BLaER1 treated with 17β-estradiol and CSF1 and Interleukin-3, amounts not matched to agents 10 nM and 100 nM (cell line): ENCODE results near the gene TTC4.

Source experiments
- H3K27ac ChIP-seq, 11 experiments: shearing (Covaris generic); formaldehyde crosslinking; 2 replicates each; pipeline ENCODE4 v1.8.1; 2022
- H3K27me3 ChIP-seq, 11 experiments: shearing (Covaris generic); formaldehyde crosslinking; 2 replicates each; pipeline ENCODE4 v1.8.1; 2022
- H3K36me3 ChIP-seq, 11 experiments: shearing (Covaris generic); formaldehyde crosslinking; 2 replicates each; pipeline ENCODE4 v1.8.1; 2022
- H3K4me1 ChIP-seq, 10 experiments: shearing (Covaris generic); formaldehyde crosslinking; 2 replicates each; pipeline ENCODE4 v1.8.1; 2022
- H3K4me2 ChIP-seq, 11 experiments: shearing (Covaris generic); formaldehyde crosslinking; 2 replicates each; pipeline ENCODE4 v1.8.1; 2022
- H3K4me3 ChIP-seq, 10 experiments: shearing (Covaris generic); formaldehyde crosslinking; 2 replicates each; pipeline ENCODE4 v1.8.1; 2022
- H3K9ac ChIP-seq, 11 experiments: shearing (Covaris generic); formaldehyde crosslinking; 2 replicates each; pipeline ENCODE4 v1.8.1; 2022
- H3K9me3 ChIP-seq, 11 experiments: shearing (Covaris generic); formaldehyde crosslinking; replicated peaks in 1 of 11; 2 replicates each; pipeline ENCODE4 v1.8.1; 2022
- H4K20me1 ChIP-seq, 11 experiments: shearing (Covaris generic); formaldehyde crosslinking; 2 replicates each; pipeline ENCODE4 v1.8.1; 2022
- Cebpa-rat ChIP-seq, 11 experiments: shearing (Covaris generic); IDR thresholded peaks; 2 replicates each; pipeline ENCODE4 v1.8.1; 2022

Gene TTC4

GRCh38 chr1:54782588-54782987 lies 66.9 kb downstream of the TTC4 start:
- Histone ChIP-seq H3K9ac (no peak overlapping the region), H3K4me2 (no peak overlapping the region), H3K27ac (no peak overlapping the region), H3K36me3 (no peaks in the 10 kb centered on the region), H4K20me1 (no peaks in the 10 kb centered on the region), H3K9me3 (no peaks in the 10 kb centered on the region), H3K4me3 (no peak overlapping the region), H3K4me1 (0 out of 20 replicates have a peak, but pooled peaks cover 0 to 5% (median 0%) of the 10 kb centered on the region in 10 experiments), H3K27me3 (no peaks in the 10 kb centered on the region)
- no peak for TF ChIP-seq Cebpa-rat (IDR thresholded peaks at IDR 0.05)

DNA sequence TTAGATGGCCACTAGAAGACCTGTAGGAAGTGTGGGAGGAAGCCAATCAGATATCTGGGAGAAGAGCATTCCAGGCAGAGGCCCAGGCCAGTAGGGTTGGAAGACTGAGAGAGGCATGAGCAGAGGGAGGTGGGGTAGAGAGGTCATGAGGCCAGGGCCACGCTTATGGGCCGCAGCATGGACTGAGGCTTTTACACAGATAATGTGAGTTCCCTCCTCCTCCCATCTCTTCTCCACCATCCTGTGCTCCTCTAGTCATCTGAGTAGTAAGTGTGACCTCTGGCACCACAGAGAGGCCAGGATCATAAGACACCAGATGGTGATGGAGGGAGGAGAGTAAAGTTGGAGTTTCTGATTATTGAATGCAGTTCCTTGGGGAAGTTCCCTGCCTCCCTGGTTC lies 68.4 kb downstream of the TTC4 start:
- H3K27me3 ChIP-seq, result no peaks in the 10 kb centered on the region
- H3K9ac ChIP-seq, result no peak overlapping the region
- no peaks in the 10 kb centered on the region for H4K20me1 ChIP-seq
- H3K4me1 ChIP-seq, result no peaks in the 10 kb centered on the region
- no peak overlapping the region for H3K4me3 ChIP-seq
- H3K36me3 ChIP-seq, result no peaks in the 10 kb centered on the region
- no peak for TF ChIP-seq Cebpa-rat (IDR thresholded peaks at IDR 0.05)
- H3K4me2 ChIP-seq, result no peak overlapping the region
- H3K9me3 ChIP-seq, result no peaks in the 10 kb centered on the region
- H3K27ac ChIP-seq, result no peak overlapping the region

GRCh38 chr1:54786778-54787177 lies 71.1 kb downstream of the TTC4 start:
- no peak overlapping the region for H3K9ac ChIP-seq
- no peak overlapping the region for H3K27ac ChIP-seq
- H3K4me2 ChIP-seq, result no peak overlapping the region
- H4K20me1 ChIP-seq, result no peaks in the 10 kb centered on the region; a peak in 1 of 22 replicates
- TF ChIP-seq Cebpa-rat (IDR thresholded peaks at IDR 0.05), result no peak
- no peaks in the 10 kb centered on the region for H3K27me3 ChIP-seq
- no peaks in the 10 kb centered on the region for H3K36me3 ChIP-seq
- peaks cover 0 to 6% (median 0%) of the 10 kb centered on the region in 10 experiments; a peak in 6 of 20 replicates for H3K4me1 ChIP-seq
- H3K4me3 ChIP-seq, result no peak overlapping the region
- no peaks in the 10 kb centered on the region; a peak in 1 of 22 replicates for H3K9me3 ChIP-seq

DNA sequence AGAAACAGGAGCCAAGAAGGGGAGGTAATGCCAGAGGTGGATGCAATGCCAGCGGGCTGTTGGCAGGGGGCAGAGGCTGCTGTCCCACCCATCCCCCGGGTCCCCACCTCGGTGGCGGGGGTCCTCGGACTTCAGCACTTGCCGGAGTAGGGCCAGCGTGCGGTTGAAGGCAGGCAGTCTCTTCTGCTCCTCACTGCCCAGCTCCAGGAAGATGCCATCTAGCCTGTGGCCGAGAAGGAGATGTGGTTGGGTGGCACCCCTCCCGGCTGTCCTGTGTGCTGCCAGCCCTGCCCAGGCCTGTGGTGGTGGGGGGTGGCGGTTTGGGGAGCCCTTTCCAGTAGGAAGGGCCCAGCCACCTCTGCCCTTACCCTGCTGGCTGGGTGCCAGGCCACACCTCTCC lies 71.9 kb downstream of the TTC4 start:
- no peaks in the 10 kb centered on the region for H3K36me3 ChIP-seq
- no peak overlapping the region for H3K4me2 ChIP-seq
- TF ChIP-seq Cebpa-rat (IDR thresholded peaks at IDR 0.05), result no peak
- H3K27ac ChIP-seq, result no peak overlapping the region
- H3K4me1 ChIP-seq, result peaks cover 0 to 6% (median 0%) of the 10 kb centered on the region in 10 experiments; a peak in 6 of 20 replicates
- H3K27me3 ChIP-seq, result no peaks in the 10 kb centered on the region
- no peak overlapping the region for H3K9ac ChIP-seq
- H3K4me3 ChIP-seq, result no peak overlapping the region
- peaks cover 0 to 4% (median 0%) of the 10 kb centered on the region in 11 experiments; a peak in 1 of 22 replicates for H3K9me3 ChIP-seq
- no peaks in the 10 kb centered on the region; a peak in 1 of 22 replicates for H4K20me1 ChIP-seq

DNA sequence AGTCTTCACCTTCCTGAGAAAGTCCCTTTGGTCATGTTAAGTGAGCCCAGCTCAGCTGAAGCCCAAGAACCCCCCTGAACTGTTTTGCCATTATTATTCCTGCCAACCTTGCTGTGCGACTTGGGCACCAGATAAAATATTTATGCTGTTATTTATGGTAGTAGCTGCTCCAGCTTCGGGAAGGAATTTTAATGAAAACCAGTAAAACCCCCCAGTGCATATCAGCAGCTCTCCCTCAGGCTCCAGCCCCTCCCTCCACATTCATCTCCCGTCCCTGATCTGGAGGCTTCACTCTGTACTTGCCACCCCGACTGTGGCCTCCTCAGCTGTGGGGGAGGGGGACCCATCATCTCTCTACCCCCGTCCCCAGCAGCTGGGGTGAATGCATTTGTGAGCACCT lies 72.8 kb downstream of the TTC4 start:
- Histone ChIP-seq H3K27ac (no peak overlapping the region), H3K4me2 (no peak overlapping the region), H3K4me1 (peaks cover 0 to 6% (median 0%) of the 10 kb centered on the region in 10 experiments; a peak in 6 of 20 replicates), H3K27me3 (no peaks in the 10 kb centered on the region), H3K9ac (no peak overlapping the region), H4K20me1 (no peaks in the 10 kb centered on the region; a peak in 1 of 22 replicates), H3K36me3 (no peaks in the 10 kb centered on the region), H3K9me3 (peaks cover 0 to 4% (median 0%) of the 10 kb centered on the region in 11 experiments; a peak in 1 of 22 replicates), H3K4me3 (no peak overlapping the region)
- no peak for TF ChIP-seq Cebpa-rat (IDR thresholded peaks at IDR 0.05)

GRCh38 chr1:54791880-54792522 lies 76.3 kb downstream of the TTC4 start:
- H3K27me3 ChIP-seq, result no peaks in the 10 kb centered on the region
- H3K36me3 ChIP-seq, result no peaks in the 10 kb centered on the region
- no peaks in the 10 kb centered on the region; a peak in 2 of 22 replicates for H4K20me1 ChIP-seq
- TF ChIP-seq Cebpa-rat (IDR thresholded peaks at IDR 0.05), result no peak
- H3K4me1 ChIP-seq, result peaks cover 0 to 26% (median 0%) of the 10 kb centered on the region in 10 experiments; a peak in 7 of 20 replicates
- no peak overlapping the region for H3K4me3 ChIP-seq
- peaks cover 0 to 4% (median 0%) of the 10 kb centered on the region in 11 experiments; a peak in 1 of 22 replicates for H3K9me3 ChIP-seq
- H3K4me2 ChIP-seq, result no peak overlapping the region
- H3K27ac ChIP-seq, result no peak overlapping the region
- no peak overlapping the region for H3K9ac ChIP-seq
